Stimulated activated CD8-positive, alpha-beta memory T cell treated with anti-CD3 and anti-CD28 coated beads, Interleukin-4, amount 100 ng/mL, for 4 hours (primary cell): ENCODE data around the gene MED13L.
A peak's percentile ranks its signal among the peaks of the same experiment; 100 is the strongest.

ENCODE experiments used
- DNase-seq, 2 donors: peaks; one replicate each; pipeline ENCODE4 v3.0.0-alpha.2; 2020; ENCODE audit warnings: low read depth in 2 of 2, low spot score in 1 of 2

Gene MED13L

DNA sequence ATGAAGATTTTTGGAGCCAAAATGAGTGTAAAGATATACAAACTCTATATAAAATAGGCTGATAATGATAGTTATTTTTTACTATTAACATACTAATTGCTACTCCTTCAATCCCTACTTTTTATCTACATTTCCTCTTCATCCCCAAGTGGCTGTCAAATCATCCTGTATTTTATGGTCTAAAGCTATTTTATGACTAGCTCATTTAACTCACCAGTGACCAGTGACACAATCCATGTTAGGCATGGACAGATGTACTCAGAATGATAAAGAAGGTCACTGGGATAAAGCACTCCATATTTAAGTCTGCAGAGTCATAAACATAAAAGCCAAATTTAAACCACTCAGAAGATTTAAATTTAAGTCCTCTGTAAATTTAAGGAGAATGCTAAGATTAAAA is 183.0 kb downstream of the MED13L start:
- DNase-seq: no peak

- no peak for DNase-seq
Observed at GRCh38 chr12:116093915-116094314, 183.6 kb downstream of the MED13L start.

DNA sequence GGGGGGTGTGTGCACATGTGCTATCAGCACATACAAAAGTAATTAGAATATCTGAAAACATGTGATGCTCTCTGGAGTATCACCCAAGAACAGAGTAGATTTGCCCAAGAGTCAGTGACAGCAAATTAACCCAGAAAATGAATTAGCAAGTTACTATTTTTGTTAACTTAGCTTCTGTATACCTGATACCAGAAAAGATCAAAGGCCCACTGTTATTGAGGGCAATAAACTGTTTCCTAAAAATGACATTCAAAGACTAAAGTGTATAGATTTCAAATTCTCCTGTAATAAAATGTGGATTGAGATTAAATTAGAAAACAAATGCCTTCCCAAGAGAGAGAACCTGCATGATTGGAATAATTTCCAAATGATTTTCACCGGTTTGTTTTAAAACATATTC is 184.7 kb downstream of the MED13L start:
- DNase-seq: no peak

- DNase-seq: no peak
Observed at GRCh38 chr12:116092162-116092561, 185.3 kb downstream of the MED13L start.

GRCh38 chr12:116091579-116091978 is 185.9 kb downstream of the MED13L start:
- no peak for DNase-seq

GRCh38 chr12:116090516-116090915 is 187.0 kb downstream of the MED13L start:
- DNase-seq: no peak

DNA sequence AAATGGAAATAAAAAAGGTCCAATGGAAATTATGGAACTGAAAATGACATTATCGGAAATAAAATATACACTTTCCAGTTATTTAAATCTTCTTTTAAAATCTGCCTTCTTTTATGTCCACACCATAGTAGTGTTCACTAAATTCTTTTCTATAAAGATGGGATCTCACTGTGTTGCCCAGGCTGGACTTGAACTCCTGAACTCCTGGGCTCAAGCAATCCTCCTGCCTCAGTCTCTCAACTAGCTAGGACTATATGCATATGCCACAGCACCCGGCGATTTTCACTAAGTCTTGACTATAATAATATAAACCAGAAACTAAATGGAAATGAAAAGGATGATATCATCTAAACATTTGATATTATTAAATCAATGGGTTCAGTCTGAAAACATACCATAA is 188.4 kb downstream of the MED13L start:
- DNase-seq: no peak

DNA sequence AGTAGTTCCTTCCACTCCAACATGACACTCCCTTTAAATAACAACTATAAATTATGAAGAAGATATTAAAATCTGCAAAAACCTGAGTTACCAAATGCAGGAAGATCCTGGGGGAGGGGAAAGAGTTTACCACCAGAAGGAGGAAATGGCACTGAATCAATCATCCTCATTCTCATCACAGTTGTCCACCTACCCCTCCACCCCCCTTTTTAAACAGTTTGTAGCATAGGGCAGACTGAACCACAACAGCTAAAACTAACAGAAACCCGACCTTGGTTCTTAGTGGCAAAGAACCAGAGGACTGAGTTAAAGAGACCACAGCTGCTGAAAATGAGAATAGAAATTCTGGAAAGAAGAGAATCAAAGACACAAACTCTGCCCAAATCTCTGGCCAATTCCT is 189.5 kb downstream of the MED13L start:
- no peak for DNase-seq

DNA sequence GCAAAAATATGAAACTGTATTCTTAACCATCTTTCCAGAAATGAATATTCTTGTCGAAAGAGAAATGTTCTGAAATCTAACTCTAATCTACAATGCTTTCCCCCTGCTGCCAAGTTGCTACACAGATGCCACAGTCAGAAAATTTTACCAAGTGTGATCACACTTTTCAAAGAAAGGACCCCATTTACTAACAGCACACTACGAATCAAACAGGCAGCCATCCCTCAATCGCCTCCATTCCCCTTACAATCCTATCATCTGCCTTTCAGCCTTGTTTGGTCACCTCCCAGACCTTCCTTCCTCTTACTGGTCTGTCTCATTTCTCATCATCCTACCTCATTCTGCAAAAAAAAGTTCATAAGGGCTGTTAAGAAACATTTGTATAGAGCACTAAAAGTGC is 190.1 kb downstream of the MED13L start:
- DNase-seq: no peak

DNA sequence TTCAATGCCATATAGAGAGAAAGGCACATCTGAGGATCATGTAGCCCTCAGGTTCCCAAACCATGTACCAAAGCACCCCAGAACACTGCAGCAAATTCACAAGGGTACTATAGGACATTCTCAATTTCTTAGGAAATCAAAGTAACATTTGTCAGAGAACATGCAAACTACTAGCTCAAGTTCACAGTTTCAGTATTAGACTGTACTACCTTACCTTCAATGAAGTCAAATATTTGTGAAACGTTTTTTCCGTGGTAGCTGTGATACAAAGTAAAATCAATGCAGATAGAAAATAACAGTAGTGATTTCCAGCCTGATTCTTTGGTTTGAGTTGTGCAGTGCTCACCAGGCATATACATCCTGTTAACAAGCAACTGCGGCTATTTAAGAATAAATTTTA is 197.1 kb downstream of the MED13L start:
- DNase-seq: no peak

DNA sequence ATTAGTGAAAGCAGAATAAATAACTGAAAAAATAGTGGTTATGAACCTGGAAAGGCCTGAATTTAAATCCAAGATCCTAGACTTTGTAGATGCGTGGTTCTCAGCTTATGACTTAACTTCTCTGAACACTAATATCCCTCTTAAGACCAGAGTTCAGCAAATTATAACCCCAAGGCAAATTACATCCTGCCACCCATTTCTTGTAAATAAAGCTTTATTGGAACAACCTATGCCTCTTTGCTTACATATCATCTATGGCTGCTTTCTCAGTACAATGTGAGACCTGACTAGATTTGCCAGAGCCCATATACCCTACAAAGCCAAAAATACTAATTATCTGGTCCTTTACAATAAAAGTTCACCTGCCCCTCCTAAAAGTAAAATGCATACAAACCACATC is 199.1 kb downstream of the MED13L start:
- DNase-seq: no peak

DNA sequence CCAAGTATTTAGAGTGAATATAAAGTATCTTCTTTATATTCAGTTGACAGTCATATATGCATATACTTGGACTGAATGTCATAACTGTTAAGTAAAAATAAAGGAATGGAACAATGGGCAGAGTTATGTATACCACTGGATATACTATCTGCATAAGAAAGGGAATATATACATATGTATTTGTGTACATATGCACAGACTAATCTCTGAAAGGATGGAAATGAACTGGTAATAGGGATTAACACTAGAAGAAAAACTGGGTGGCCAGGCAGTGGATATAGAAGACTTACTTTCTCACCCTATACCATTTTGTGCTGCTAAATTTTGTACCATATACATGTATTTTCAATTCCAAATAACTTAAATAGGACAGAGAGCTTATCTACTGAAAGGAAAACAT is 200.1 kb downstream of the MED13L start:
- DNase-seq: no peak

- DNase-seq: no peak
Observed at GRCh38 chr12:116076399-116076798, 201.1 kb downstream of the MED13L start.

DNA sequence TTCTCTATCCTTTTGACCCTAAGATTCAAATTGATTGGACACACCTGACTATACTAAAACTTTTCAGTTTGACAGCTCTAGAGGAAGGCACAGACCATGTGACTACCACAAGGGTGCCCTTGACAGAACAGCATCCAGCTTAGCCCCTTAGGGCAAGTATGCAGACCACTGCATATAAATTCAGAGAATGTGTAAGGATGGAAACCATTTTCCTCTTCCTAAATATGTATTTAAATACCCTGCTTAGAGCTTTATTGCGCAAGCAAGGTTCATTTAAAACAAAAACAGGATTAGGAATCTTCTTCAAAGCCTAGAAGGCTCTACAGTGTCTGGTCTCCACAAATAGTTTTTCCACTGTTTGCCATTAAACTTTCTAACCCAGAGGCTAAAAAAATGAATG is 202.8 kb downstream of the MED13L start:
- DNase-seq: no peak

GRCh38 chr12:116071555-116072230 is 205.8 kb downstream of the MED13L start:
- no peak for DNase-seq

DNA sequence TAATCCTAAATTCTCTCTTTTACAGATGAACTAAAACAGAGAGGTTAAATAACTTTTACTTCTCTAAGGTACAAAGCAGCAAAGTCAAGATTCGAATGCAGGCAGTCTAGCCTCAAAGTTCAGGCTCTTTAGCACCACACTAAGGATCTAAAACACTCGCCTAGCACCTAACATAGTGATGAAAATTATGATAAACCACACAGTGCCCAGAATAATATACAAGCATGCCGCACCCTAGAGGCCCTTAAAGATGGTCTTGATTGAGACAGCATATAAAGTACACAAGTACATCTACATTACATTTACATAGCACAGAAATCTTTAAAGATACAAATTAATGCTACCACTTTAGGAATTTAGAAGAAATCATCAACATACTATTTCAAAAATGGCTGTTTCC is 207.0 kb downstream of the MED13L start:
- no peak for DNase-seq

- no peak for DNase-seq
Observed at GRCh38 chr12:116069943-116070342, 207.6 kb downstream of the MED13L start.

DNA sequence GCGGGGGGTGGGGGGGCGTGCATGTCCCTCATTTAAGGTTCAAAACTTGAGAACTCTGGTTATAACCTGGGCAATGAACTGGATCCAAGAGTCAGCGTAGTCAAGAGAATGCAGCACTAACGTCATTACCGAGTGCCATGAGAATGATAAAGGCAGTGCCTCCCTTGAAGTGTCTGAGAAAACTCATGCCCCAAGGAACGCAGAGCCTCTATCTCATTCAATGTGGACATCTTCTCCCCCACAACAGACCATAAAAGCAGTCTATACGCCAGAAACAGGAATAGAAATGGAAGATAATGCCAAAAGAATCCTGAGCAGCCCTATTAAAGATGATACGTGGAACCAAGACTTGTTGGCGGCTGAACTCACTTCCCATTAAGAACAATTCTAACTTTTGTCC is 208.6 kb downstream of the MED13L start:
- no peak for DNase-seq

GRCh38 chr12:116068371-116068770 is 209.1 kb downstream of the MED13L start:
- no peak for DNase-seq

DNA sequence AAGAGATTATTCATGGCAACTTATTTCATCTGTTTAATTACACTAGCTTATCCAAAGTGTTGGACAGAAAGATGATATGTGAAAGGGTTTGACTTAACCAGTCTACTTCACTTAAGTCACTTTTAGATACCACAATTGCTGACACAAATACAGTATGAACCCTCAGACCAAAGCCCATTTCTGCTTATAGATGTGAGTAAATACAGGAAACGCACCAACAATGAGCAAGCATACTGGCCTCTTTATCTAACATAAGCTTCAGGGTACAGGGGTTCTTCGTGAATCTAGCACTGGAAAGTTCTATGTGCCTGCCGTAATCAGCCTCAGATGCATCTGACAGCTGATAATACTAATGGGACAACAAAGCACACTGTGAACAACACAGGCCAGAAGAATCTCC is 209.6 kb downstream of the MED13L start:
- DNase-seq: no peak

DNA sequence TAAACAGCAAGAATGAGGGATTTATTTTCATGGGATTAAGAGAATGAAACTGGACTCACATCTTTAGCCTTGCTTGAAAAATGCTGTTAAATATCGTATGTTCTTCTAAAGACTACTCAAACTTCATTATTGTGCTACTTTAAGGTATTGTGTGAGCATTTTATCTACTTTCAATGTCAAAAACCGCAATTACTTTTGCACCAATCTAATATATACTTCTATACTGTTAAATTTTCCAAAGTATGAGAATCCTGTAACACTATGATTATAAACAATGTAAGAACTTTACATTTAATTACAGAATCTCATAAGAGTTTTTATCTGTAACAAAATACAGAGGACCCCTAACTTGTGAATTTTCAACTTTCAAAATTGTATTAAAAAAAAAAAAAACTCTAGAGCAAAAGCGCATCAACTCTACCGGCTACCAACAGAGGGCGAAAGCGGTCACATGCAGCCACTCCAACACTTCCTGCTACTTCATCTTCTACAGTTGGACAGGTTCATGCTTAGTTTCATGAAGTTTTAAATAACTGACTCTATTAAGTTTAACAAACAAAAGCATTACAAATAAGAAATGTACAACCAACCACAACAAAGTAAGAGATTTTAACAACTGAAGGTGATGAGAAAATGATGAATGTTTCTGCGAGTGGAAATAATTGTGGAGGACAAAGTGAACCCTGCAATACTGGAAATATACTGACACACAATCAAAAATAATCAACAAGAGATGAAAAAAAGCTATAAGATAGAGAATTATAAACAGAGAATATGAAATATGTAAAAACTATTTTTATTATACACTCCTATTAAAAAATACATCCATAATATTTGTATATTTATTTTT is 210.9 kb downstream of the MED13L start:
- peak in 1 of 2 donors; percentile 12 for DNase-seq

DNA sequence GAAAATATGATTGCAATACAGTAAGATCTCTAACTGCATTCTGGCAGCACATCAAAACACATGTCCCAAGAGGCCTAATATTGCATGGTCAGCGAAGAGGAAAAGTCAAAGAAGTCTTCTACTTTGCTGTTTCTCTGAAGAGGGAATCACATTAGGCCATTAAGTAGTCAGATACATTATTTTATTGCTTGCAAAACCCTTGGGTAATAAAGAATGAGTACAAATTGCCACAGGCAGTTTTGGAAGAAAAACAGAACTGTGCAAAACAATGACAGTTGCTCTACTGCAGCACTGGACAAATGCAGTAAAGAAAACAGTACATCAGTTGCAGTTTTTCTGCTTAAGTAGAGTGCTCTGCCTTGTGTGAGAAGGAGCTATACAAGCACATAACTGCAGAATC is 211.9 kb downstream of the MED13L start:
- DNase-seq: no peak

DNA sequence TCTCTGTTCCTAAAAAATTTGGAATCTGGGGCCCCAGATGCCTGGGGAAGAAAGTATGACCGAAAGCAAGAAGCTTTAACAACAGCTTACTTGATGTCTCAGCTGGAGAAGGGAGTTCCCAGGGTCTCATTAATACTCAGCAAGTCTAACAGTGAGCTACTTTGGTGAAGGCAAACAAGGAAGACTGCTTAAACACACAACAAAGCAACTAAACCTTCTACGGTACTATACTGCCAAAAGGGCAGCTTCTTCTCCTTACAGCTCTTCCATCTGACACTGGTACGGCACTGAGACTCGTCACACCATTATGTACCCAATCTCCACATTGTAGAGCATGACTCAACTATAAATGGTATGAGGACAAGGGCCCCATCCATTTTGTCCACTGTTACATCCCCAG is 213.0 kb downstream of the MED13L start:
- no peak for DNase-seq
